Measurements from ENCODE around the gene SH2D1B. TPM values are rescaled to one million over a fixed set of nuclear protein-coding genes. Genes with fewer than 3 reads are reported as not detected.

The SH2D1B gene
- total and polyA plus RNA-seq, 7 donors, result 0.60 to 2.3 (median 0.92) TPM; not detected in 4

DNA sequence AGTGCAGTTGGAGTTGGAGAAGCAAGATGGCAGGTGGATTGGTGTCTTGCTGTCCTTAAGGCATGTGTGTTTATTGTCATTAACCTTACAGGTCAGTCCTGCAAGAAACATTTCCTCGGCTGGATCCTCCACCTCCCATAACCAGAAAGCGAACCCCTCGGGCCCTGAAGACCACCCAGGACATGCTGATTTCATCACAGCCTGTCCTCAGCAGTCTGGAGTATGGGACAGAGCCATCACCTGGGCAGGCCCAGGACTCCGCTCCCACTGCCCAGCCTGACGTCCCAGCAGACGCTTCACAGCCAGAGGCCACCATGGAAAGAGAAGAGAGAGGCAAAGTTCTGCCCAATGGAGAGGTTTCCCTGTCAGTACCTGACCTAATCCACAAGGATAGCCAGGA lies 28.8 kb downstream of the SH2D1B start:
- intact Hi-C loops (cut with DNase I), result no loop called here
- TF ChIP-seq POLR2A (IDR thresholded peaks at IDR 0.05) (no peak), POLR2AphosphoS5 (IDR thresholded peaks at IDR 0.05) (no peak), EP300 (IDR thresholded peaks at IDR 0.05) (no peak)
- TF ChIP-seq, protein P1, sequence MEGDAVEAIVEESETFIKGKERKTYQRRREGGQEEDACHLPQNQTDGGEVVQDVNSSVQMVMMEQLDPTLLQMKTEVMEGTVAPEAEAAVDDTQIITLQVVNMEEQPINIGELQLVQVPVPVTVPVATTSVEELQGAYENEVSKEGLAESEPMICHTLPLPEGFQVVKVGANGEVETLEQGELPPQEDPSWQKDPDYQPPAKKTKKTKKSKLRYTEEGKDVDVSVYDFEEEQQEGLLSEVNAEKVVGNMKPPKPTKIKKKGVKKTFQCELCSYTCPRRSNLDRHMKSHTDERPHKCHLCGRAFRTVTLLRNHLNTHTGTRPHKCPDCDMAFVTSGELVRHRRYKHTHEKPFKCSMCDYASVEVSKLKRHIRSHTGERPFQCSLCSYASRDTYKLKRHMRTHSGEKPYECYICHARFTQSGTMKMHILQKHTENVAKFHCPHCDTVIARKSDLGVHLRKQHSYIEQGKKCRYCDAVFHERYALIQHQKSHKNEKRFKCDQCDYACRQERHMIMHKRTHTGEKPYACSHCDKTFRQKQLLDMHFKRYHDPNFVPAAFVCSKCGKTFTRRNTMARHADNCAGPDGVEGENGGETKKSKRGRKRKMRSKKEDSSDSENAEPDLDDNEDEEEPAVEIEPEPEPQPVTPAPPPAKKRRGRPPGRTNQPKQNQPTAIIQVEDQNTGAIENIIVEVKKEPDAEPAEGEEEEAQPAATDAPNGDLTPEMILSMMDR (IDR thresholded peaks at IDR 0.05), result no peak

GRCh38 chr1:162381941-162382750 lies 29.8 kb downstream of the SH2D1B start:
- Histone ChIP-seq H3K36me3 (peaks cover 0 to 18% (median 2%) of the 10 kb centered on the region in 4 donors), H3K9me3 (no peaks in the 10 kb centered on the region), H3K27me3 (no peaks in the 10 kb centered on the region), H3K4me1 (no peaks in the 10 kb centered on the region), H3K4me3 (no peak overlapping the region), H3K27ac (peak overlapping the region in 1 of 4 donors; percentile 35)
- 50 to 82% methylated on average over 13 of the region's 13 CpGs for WGBS, 2 donors
- peak; percentile 29 for DNase-seq
- TF ChIP-seq, protein P1 (IDR thresholded peaks at IDR 0.05), result no peak
- TF ChIP-seq EP300 (IDR thresholded peaks at IDR 0.05) (no peak), POLR2AphosphoS5 (IDR thresholded peaks at IDR 0.05) (no peak), POLR2A (IDR thresholded peaks at IDR 0.05) (no peak)
- intact Hi-C loops (cut with DNase I), result no loop called here

More for the DNA sequence above, 28.8 kb downstream of the SH2D1B start:
- peaks cover 0 to 18% (median 2%) of the 10 kb centered on the region in 4 donors for H3K36me3 ChIP-seq
- H3K4me1 ChIP-seq, result no peaks in the 10 kb centered on the region
- no peaks in the 10 kb centered on the region for H3K9me3 ChIP-seq
- 94 to 98% methylated on average over 6 of the region's 6 CpGs for WGBS, 2 donors
- no peaks in the 10 kb centered on the region for H3K27me3 ChIP-seq
- H3K4me3 ChIP-seq, result no peak overlapping the region
- no peak overlapping the region for H3K27ac ChIP-seq
- peak; percentile 26 for DNase-seq

- peaks cover 0 to 18% (median 2%) of the 10 kb centered on the region in 4 donors for H3K36me3 ChIP-seq
- DNase-seq, result no peak
- H3K9me3 ChIP-seq, result no peaks in the 10 kb centered on the region
- TF ChIP-seq, protein P1 (IDR thresholded peaks at IDR 0.05), result no peak
- TF ChIP-seq POLR2A (IDR thresholded peaks at IDR 0.05) (no peak), EP300 (IDR thresholded peaks at IDR 0.05) (no peak), POLR2AphosphoS5 (IDR thresholded peaks at IDR 0.05) (no peak)
- intact Hi-C loops (cut with DNase I), result no loop called here
- no peaks in the 10 kb centered on the region for H3K27me3 ChIP-seq
- 19 to 62% methylated on average over 3 of the region's 3 CpGs for WGBS, 2 donors
- H3K27ac ChIP-seq, result peak within 1 kb of the TSS in 1 of 4 donors; percentile 35
- no peak within 1 kb of the TSS for H3K4me3 ChIP-seq
- no peaks in the 10 kb centered on the region for H3K4me1 ChIP-seq
Observed at GRCh38 chr1:162381383-162381782, 30.6 kb downstream of the SH2D1B start, which contains the start of gene C1orf226. Gene C1orf226 (plus strand): TSS chr1:162381728. CDS start chr1:162381902, 174 bp downstream.

DNA sequence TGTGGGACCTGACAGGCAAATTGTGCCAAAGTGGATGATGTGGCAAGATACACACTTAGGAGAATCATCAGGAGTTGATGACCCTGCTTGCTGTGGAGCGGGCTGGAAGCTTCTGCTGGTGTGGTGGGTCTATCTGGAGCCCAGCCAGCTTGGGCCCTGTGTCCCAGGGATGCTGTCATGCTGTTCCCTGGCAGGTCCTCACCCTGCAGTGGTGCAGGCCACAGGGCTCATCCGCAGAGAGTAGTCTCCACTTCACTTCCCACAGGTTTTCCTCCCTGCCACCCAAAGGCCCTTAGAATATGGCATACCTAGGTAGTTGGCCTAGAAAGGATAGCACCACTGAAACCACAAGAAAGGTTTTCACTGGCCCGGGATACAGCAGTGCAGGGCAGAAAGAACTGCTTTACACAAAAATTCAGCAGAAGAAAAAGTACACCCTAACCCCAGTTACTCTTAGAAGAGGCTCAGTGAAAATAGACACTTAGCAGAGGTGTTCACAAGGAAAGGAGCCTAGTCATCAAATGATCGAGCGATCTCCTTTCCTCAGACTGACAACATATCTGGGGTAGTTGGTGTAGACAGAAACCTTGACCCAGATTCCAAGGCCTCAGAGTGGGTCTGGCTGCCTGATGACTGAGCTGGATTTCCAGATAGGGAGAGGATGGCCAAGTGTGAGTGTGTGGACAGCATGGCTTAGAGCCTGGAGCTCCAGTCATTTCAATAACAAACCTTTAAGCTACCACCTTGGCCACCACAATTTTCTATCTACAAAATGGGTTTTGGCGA lies 31.7 kb downstream of the SH2D1B start:
- no peaks in the 10 kb centered on the region for H3K9me3 ChIP-seq
- H3K27ac ChIP-seq, result no peak overlapping the region
- no peaks in the 10 kb centered on the region for H3K4me1 ChIP-seq
- intact Hi-C loops (cut with DNase I), result no loop called here
- TF ChIP-seq EP300 (IDR thresholded peaks at IDR 0.05) (no peak), POLR2AphosphoS5 (IDR thresholded peaks at IDR 0.05) (no peak)
- TF ChIP-seq, protein P1 (IDR thresholded peaks at IDR 0.05), result no peak
- 87 to 94% methylated on average over 6 of the region's 6 CpGs for WGBS, 2 donors
- H3K4me3 ChIP-seq, result no peak overlapping the region
- peaks cover 0 to 18% (median 2%) of the 10 kb centered on the region in 4 donors for H3K36me3 ChIP-seq
- no peaks in the 10 kb centered on the region for H3K27me3 ChIP-seq
- DNase-seq, result no peak
